D341Med (cell line): Measurements from ENCODE around the gene ARID5B.
"Not testable (repeated sequence)": the region's sequence is repeated elsewhere in the genome, so short reads cannot be mapped to it uniquely, and the experiment has no call there.

Experiments used
- DNase-seq: peaks from one replicate; pipeline ENCODE4 v3.0.0; 2012; ENCODE audit warnings: low spot score

ARID5B gene, protein sequence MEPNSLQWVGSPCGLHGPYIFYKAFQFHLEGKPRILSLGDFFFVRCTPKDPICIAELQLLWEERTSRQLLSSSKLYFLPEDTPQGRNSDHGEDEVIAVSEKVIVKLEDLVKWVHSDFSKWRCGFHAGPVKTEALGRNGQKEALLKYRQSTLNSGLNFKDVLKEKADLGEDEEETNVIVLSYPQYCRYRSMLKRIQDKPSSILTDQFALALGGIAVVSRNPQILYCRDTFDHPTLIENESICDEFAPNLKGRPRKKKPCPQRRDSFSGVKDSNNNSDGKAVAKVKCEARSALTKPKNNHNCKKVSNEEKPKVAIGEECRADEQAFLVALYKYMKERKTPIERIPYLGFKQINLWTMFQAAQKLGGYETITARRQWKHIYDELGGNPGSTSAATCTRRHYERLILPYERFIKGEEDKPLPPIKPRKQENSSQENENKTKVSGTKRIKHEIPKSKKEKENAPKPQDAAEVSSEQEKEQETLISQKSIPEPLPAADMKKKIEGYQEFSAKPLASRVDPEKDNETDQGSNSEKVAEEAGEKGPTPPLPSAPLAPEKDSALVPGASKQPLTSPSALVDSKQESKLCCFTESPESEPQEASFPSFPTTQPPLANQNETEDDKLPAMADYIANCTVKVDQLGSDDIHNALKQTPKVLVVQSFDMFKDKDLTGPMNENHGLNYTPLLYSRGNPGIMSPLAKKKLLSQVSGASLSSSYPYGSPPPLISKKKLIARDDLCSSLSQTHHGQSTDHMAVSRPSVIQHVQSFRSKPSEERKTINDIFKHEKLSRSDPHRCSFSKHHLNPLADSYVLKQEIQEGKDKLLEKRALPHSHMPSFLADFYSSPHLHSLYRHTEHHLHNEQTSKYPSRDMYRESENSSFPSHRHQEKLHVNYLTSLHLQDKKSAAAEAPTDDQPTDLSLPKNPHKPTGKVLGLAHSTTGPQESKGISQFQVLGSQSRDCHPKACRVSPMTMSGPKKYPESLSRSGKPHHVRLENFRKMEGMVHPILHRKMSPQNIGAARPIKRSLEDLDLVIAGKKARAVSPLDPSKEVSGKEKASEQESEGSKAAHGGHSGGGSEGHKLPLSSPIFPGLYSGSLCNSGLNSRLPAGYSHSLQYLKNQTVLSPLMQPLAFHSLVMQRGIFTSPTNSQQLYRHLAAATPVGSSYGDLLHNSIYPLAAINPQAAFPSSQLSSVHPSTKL

GRCh38 chr10:61900829-61901792 is at the start of gene ARID5B:
Gene ARID5B, plus strand, starts transcription at chr10:61901699. Its CDS starts 11 bp downstream, at chr10:61901710.
- DNase-seq, result peak; percentile 68

- DNase-seq, result no peak
Measured at GRCh38 chr10:61852261-61852660, 49.2 kb upstream of the ARID5B start.

DNA sequence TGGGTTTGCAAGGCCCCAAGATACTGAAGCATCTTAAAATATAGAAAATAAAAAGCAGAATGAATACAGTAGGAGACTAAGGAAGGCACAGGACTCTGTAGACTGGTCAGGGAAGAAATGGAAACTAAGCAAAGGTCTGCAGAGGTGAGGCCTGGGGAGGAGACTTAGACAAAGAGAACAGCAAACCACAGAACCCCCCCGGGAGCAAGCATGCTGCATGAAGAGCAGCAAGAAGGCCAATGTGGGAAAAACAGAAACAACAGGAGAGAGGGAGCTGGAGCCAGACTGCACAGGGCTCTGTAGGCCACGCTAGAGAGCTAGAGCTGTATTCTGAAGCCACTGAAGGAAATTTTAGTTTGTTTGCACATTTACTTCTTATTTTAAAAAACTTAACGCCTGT is 45.7 kb upstream of the ARID5B start:
- no peak for DNase-seq

DNA sequence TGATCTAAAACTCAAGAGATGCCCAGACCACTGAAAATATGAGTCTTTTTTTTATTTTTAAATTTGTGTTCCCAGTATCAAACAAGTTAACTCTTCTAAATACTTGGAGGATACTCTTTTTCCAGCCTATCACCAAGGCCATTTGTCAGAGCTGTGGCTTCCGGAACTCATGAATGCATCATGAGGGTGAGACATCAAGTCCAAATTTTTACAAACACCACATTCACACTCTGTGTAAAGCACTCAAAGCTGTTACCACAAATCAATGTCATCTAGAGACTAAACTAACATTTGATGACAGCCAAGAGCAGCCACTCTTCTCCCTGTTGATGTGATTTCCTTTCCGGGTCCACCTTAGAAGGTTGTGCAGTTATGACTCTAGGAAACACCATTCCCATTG is 43.8 kb upstream of the ARID5B start:
- no peak for DNase-seq

GRCh38 chr10:61859786-61860185 is 41.7 kb upstream of the ARID5B start:
- no peak for DNase-seq

- no peak for DNase-seq
Measured at GRCh38 chr10:61860964-61861758, 40.3 kb upstream of the ARID5B start.

DNA sequence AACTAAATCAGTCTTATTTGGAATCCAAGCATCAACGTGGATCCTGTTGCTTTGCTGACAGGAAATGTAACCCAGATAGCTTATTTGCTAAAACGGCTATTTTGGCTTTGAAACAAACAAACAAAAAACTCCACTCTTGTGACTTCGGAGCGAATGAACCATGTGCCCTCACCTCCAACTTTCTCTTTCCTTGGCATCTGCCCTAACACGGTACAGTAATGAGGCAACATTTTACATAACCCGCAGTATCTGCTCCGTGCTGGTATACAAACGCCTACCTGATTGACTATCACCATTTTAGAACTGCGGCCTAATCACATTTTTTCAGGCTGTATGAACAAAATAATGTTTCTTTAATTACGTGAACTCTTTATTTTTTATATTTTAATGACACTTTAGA is 37.5 kb upstream of the ARID5B start:
- no peak for DNase-seq

GRCh38 chr10:61866700-61867368 is 34.7 kb upstream of the ARID5B start:
- DNase-seq, result no peak

DNA sequence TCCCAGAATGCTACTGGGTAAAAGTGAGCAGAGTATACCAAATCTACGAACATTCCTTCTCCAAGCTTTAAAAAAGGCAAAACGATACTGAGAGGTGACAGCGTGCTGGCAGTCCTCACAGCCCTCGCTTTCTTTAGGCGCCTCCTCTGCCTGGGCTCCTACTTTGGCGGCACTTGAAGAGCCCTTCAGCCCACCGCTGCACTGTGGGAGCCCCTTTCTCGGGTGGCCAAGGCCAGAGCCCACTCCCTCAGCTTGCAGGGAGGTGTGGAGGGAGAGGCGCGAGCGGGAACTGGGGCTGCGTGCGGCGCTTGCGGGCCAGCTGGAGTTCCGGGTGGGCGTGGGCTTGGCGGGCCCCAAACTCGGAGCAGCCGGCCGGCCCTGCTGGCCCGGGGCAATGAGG is 34.1 kb upstream of the ARID5B start:
- not testable (repeated sequence) for DNase-seq

- DNase-seq, result not testable (repeated sequence)
Measured at GRCh38 chr10:61867817-61868216, 33.7 kb upstream of the ARID5B start.

- DNase-seq, result no peak
Measured at GRCh38 chr10:61869041-61869675, 32.3 kb upstream of the ARID5B start.

- DNase-seq, result no peak
Measured at GRCh38 chr10:61869774-61870525, 31.5 kb upstream of the ARID5B start.

GRCh38 chr10:61870526-61870895 is 31.0 kb upstream of the ARID5B start:
- no peak for DNase-seq

DNA sequence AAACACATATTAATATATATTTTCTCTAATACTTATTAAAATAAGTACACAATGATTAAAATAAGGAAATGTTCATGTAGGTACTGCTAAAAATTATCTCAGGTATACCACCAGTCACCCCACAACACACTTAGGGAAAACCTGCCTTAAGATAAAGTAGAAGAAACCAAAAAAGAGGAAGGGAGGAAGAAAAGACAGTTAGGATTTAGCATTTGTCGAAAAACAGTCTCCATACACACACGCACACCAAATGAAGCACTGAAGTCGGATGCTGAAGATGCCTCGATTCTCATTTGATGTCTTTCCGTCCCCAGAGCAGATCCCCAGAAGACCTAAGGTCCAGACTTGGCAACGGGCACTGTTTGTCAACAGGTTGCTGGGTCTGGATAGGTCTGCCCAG is 30.0 kb upstream of the ARID5B start:
- DNase-seq, result no peak

DNA sequence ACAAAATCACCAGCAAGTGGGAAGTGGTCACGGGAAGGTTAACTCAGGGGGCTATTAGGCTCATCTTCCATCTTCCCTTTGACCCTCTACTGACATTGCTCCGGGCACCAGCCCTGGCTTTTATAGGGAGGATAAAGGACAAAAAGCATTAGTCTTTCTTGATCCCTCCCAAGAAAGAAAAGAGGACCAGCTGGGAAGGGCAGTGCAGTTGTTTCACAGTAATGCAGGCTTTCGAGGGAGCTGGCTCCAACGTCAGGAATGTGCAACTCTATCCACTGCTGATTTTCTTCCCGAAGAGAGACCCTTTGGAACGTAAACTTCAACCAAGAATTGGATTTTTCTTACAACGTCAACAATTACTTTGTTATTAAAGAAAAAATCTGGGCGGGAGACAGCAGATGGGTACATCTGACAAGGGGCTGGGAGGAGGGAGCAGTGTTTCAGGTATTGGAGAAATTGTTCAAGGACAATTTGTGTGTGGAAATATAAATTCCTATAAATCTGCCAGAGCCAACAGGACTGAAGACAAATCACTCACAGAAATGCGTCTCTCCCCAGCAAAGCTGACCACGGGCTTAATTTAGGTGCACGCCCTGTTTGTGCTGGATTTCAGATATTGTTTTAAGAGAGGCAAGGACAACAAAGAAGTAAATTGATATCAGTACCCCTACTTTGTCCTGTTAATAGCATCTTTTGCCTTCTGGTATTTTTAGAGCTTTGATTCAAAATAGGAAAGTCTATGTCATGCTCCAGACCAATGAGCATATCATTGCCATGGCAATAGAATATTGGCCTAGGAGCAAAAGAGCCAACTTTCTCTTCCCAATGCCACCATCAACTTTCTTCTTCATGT is 23.4 kb upstream of the ARID5B start:
- no peak for DNase-seq

GRCh38 chr10:61878740-61879068 is 22.8 kb upstream of the ARID5B start:
- no peak for DNase-seq

DNA sequence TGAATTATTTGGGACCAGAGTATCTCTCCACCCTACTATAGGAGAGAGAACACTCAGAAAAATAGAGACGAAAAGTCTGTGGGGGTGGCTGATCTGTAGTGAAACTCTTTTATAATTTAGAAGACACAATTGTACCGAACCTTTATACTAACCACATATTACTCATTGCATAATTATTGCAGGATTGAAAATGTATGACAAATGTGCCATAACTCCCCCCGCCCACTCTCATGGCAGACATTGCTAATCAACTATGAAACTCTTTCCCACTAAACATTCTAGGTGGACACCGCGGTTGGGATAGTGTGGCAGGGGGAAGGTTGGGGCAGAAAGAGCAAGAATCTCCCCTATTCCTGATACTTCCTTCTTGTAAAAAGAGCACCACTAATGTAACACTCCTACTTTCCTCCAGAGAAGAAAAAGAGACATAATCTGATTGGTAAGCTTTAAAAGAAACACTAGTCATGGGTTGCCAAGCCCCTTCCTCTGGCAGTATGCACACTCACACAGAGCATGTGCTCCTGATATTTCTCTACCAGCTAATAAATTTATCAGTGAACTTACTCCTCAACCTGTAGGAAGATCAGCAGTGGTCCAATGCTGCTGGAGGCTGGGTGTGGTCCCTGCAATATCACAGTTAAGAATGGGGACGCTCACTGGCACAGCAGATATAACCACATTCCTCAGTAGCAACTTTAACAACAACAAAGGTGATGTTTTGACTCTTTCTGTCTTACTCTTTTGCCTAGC is 18.7 kb upstream of the ARID5B start:
- no peak for DNase-seq
